MM.1S (cell line): ENCODE results near the gene BPTF.

Source experiments
- DNase-seq: peaks from one replicate; pipeline ENCODE4 v3.0.0-alpha.2; 2015
- H2AFZ ChIP-seq: fragments of 300-600 bp; sonication (generic); 2 replicates; pipeline ENCODE4 v1.6.0; 2016; ENCODE audit warnings: antibody characterized with exemption, low read length
- H3F3A ChIP-seq: fragments of 300-600 bp; sonication (generic); 2 replicates; pipeline ENCODE4 v1.6.1; 2016; ENCODE audit warnings: mild to moderate bottlenecking, antibody characterized with exemption, low read length, moderate library complexity, mixed read lengths; ENCODE audit not compliant: insufficient read depth
- H3K27ac ChIP-seq: fragments of 300-600 bp; sonication (generic); 2 replicates; pipeline ENCODE4 v1.5.1; 2016; ENCODE audit warnings: mild to moderate bottlenecking, low read length
- H3K27me3 ChIP-seq: fragments of 300-600 bp; sonication (generic); replicated peaks from 2 replicates; pipeline ENCODE4 v1.6.0; 2016; ENCODE audit warnings: low read length; ENCODE audit not compliant: insufficient read depth
- H3K36me3 ChIP-seq: fragments of 300-600 bp; sonication (generic); replicated peaks from 2 replicates; pipeline ENCODE4 v1.6.1; 2016; ENCODE audit warnings: mild to moderate bottlenecking, low read length, mixed read lengths; ENCODE audit not compliant: insufficient read depth
- H3K4me1 ChIP-seq: fragments of 300-600 bp; sonication (generic); 2 replicates; pipeline ENCODE4 v1.6.1; 2016; ENCODE audit warnings: low read length, mixed read lengths
- H3K4me2 ChIP-seq: fragments of 300-600 bp; sonication (generic); 2 replicates; pipeline ENCODE4 v1.6.0; 2016; ENCODE audit warnings: low read depth, low read length
- H3K4me3 ChIP-seq: fragments of 300-600 bp; sonication (generic); 2 replicates; pipeline ENCODE4 v1.5.1; 2016; ENCODE audit warnings: low read length, mixed read lengths
- H3K79me2 ChIP-seq: fragments of 300-600 bp; sonication (generic); 2 replicates; pipeline ENCODE4 v1.6.1; 2016; ENCODE audit warnings: mixed run types, low read length, mixed read lengths
- H3K9ac ChIP-seq: fragments of 300-600 bp; sonication (generic); 2 replicates; pipeline ENCODE4 v1.6.1; 2016; ENCODE audit warnings: low read length, mixed read lengths
- H3K9me2 ChIP-seq: fragments of 300-600 bp; sonication (generic); replicated peaks from 2 replicates; pipeline ENCODE4 v1.6.1; 2016; ENCODE audit warnings: mild to moderate bottlenecking, low read length, mixed read lengths; ENCODE audit not compliant: insufficient read depth
- H3K9me3 ChIP-seq: fragments of 300-600 bp; sonication (generic); replicated peaks from 2 replicates; pipeline ENCODE4 v1.6.1; 2016; ENCODE audit warnings: mild to moderate bottlenecking, low read length, mixed read lengths; ENCODE audit not compliant: insufficient read depth
- H4K20me1 ChIP-seq: fragments of 300-600 bp; sonication (generic); 2 replicates; pipeline ENCODE4 v1.6.1; 2016; ENCODE audit warnings: mild to moderate bottlenecking, low read length, moderate library complexity, mixed read lengths; ENCODE audit not compliant: insufficient read depth
- CTCF ChIP-seq: fragments of 300-600 bp; sonication (generic); IDR thresholded peaks from 2 replicates; pipeline ENCODE4 v1.5.1; 2016; ENCODE audit warnings: antibody characterized with exemption, low read length, mixed read lengths
- EZH2 ChIP-seq: fragments of 300-600 bp; sonication (generic); optimal IDR thresholded peaks from 2 replicates; pipeline ENCODE3; 2017; ENCODE audit warnings: low read depth, mild to moderate bottlenecking, antibody characterized with exemption, low read length, mixed read lengths
- EZH2phosphoT487 ChIP-seq: fragments of 300-600 bp; sonication (generic); IDR thresholded peaks from 2 replicates; pipeline ENCODE4 v1.6.1; 2018; ENCODE audit warnings: antibody characterized with exemption, low read length

The BPTF gene

DNA sequence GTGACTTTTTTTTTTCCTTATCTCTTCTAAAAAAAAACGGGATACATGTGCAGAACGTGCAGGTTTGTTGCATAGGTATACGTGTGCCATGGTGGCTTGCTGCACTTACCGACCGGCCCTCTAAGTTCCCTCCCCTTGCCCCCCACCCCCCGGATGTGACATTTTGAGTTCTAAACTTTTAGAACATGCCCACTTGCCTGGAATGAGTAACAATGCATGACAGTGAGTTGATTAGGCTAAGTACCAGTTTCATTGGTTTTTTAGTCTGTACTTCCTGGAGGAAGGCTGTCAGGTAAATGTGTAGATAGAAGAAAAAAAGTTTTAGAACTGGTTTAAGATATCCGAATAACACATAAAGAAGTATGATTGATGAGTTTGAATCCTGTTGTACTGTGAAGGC, 4.0 kb downstream of the BPTF start:
- H3K79me2 ChIP-seq = peaks cover 85% of the 10 kb centered on the region
- no peaks in the 10 kb centered on the region for H3F3A ChIP-seq
- H3K4me2 ChIP-seq = no peak overlapping the region
- H3K9me2 ChIP-seq = no peaks in the 10 kb centered on the region
- H3K27ac ChIP-seq = no peak overlapping the region
- no peaks in the 10 kb centered on the region for H3K4me1 ChIP-seq
- DNase-seq = no peak
- H3K4me3 ChIP-seq = no peak overlapping the region
- 0 out of 2 replicates have a peak, but pooled peaks cover 3% of the 10 kb centered on the region for H4K20me1 ChIP-seq
- H3K36me3 ChIP-seq = no peaks in the 10 kb centered on the region
- no peaks in the 10 kb centered on the region for H3K9me3 ChIP-seq
- no peak overlapping the region for H3K9ac ChIP-seq
- no peak overlapping the region for H2AFZ ChIP-seq
- TF ChIP-seq CTCF (no peak), EZH2 (no peak), EZH2phosphoT487 (no peak)
- no peaks in the 10 kb centered on the region for H3K27me3 ChIP-seq

DNA sequence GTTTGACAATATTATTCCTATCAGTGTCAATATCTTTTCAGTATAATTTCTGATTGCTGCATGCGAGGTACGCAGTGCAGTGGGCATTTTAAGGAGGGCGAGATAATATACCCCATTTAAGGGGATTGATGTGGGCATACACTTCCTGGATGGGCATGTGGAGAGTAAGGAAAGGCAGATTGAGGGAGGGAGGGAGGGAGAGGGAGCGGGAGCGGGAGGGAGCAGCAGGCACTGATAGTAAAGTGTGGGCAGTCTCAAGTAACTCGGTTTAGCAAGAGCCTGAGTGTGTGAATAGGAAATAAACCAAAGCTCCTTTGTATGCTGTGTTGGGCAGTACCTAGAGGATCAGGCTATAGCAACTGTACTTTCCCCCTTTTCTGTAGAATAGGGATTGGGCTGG, 5.1 kb downstream of the BPTF start:
- DNase-seq = no peak
- no peak overlapping the region for H2AFZ ChIP-seq
- TF ChIP-seq EZH2phosphoT487 (no peak), EZH2 (no peak), CTCF (no peak)
- H3K79me2 ChIP-seq = peaks cover 96% of the 10 kb centered on the region
- no peak overlapping the region for H3K9ac ChIP-seq
- no peak overlapping the region for H3K4me2 ChIP-seq
- no peaks in the 10 kb centered on the region for H3F3A ChIP-seq
- peaks cover 6% of the 10 kb centered on the region; the same call in 1 of the 2 replicates for H4K20me1 ChIP-seq
- H3K27ac ChIP-seq = no peak overlapping the region
- no peak overlapping the region for H3K4me3 ChIP-seq
- H3K4me1 ChIP-seq = no peaks in the 10 kb centered on the region
- H3K27me3 ChIP-seq = no peaks in the 10 kb centered on the region
- no peaks in the 10 kb centered on the region for H3K9me3 ChIP-seq
- no peaks in the 10 kb centered on the region for H3K9me2 ChIP-seq
- H3K36me3 ChIP-seq = no peaks in the 10 kb centered on the region

- Histone ChIP-seq H3K4me2 (no peak overlapping the region), H3K9ac (no peak overlapping the region), H3K27ac (no peak overlapping the region), H3K9me2 (no peaks in the 10 kb centered on the region), H3K27me3 (no peaks in the 10 kb centered on the region), H2AFZ (no peak overlapping the region), H3F3A (no peaks in the 10 kb centered on the region), H3K9me3 (no peaks in the 10 kb centered on the region), H3K36me3 (no peaks in the 10 kb centered on the region), H4K20me1 (peaks cover 6% of the 10 kb centered on the region; the same call in 1 of the 2 replicates), H3K4me1 (no peaks in the 10 kb centered on the region), H3K4me3 (no peak overlapping the region), H3K79me2 (peaks cover 100% of the 10 kb centered on the region)
- TF ChIP-seq CTCF (no peak), EZH2phosphoT487 (no peak), EZH2 (no peak)
- DNase-seq = no peak
Observed at GRCh38 chr17:67831268-67831667, 6.0 kb downstream of the BPTF start.
